Muscle layer of duodenum (tissue), 2 donors: ENCODE measurements around the gene CDKL4.
"Not testable (repeated sequence)": the region's sequence is repeated elsewhere in the genome, so short reads cannot be mapped to it uniquely, and the experiment has no call there.

Experiments
- H3K27ac ChIP-seq: one replicate; pipeline ENCODE4 v1.7.0; 2013; ENCODE audit warnings: mild to moderate bottlenecking, low read length
- H3K27me3 ChIP-seq: one replicate; pipeline ENCODE4 v1.7.0; 2013; ENCODE audit warnings: low read depth, mild to moderate bottlenecking, control low read depth, low read length
- H3K36me3 ChIP-seq, 2 donors: one replicate each; pipeline ENCODE4 v1.7.0; 2013; ENCODE audit warnings: low read length in 2 of 2, control low read depth in 1 of 2, mild to moderate bottlenecking in 1 of 2; ENCODE audit not compliant: insufficient read depth in 2 of 2, control insufficient read depth in 1 of 2
- H3K4me1 ChIP-seq, 2 donors: one replicate each; pipeline ENCODE4 v1.7.0; 2013; ENCODE audit warnings: low read length in 2 of 2, mild to moderate bottlenecking in 2 of 2, control low read depth in 1 of 2, moderate library complexity in 1 of 2; ENCODE audit not compliant: insufficient read depth in 2 of 2, control insufficient read depth in 1 of 2
- H3K4me3 ChIP-seq, 2 donors: one replicate each; pipeline ENCODE4 v1.7.0; 2013; ENCODE audit warnings: low read length in 2 of 2, low read depth in 1 of 2, mild to moderate bottlenecking in 1 of 2
- H3K9me3 ChIP-seq, 2 donors: one replicate each; pipeline ENCODE4 v1.7.0; 2013; ENCODE audit warnings: low read length in 2 of 2, control low read depth in 1 of 2, mild to moderate bottlenecking in 1 of 2; ENCODE audit not compliant: control insufficient read depth in 1 of 2
- donor health status: healthy.

The CDKL4 gene

GRCh38 chr2:39175026-39175812 is 68.6 kb downstream of the CDKL4 start:
- H3K27ac ChIP-seq: no peak overlapping the region
- H3K27me3 ChIP-seq: no peaks in the 10 kb centered on the region
- no peak overlapping the region for H3K4me3 ChIP-seq
- no peaks in the 10 kb centered on the region for H3K9me3 ChIP-seq
- H3K4me1 ChIP-seq: no peaks in the 10 kb centered on the region
- no peaks in the 10 kb centered on the region for H3K36me3 ChIP-seq

GRCh38 chr2:39174022-39174421 is 69.7 kb downstream of the CDKL4 start:
- H3K27ac ChIP-seq: no peak overlapping the region
- no peak overlapping the region for H3K4me3 ChIP-seq
- H3K36me3 ChIP-seq: no peaks in the 10 kb centered on the region
- no peaks in the 10 kb centered on the region for H3K27me3 ChIP-seq
- no peaks in the 10 kb centered on the region for H3K9me3 ChIP-seq
- no peaks in the 10 kb centered on the region for H3K4me1 ChIP-seq

- not testable (repeated sequence) for H3K4me3 ChIP-seq, H3K27me3 ChIP-seq, H3K9me3 ChIP-seq, H3K4me1 ChIP-seq, H3K27ac ChIP-seq, H3K36me3 ChIP-seq
Measured at GRCh38 chr2:39172047-39172706, 71.6 kb downstream of the CDKL4 start.

GRCh38 chr2:39171621-39172020 is 72.1 kb downstream of the CDKL4 start:
- Histone ChIP-seq H3K27me3 (no peaks in the 10 kb centered on the region), H3K27ac (no peak overlapping the region), H3K4me3 (no peak overlapping the region), H3K9me3 (no peaks in the 10 kb centered on the region), H3K4me1 (no peaks in the 10 kb centered on the region), H3K36me3 (no peaks in the 10 kb centered on the region)

GRCh38 chr2:39164089-39164488 is 79.7 kb downstream of the CDKL4 start:
- Histone ChIP-seq H3K27me3 (no peaks in the 10 kb centered on the region), H3K36me3 (no peaks in the 10 kb centered on the region), H3K27ac (no peak overlapping the region), H3K4me1 (peaks cover 0 to 8% of the 10 kb centered on the region in 2 donors), H3K9me3 (no peaks in the 10 kb centered on the region), H3K4me3 (no peak overlapping the region)

- H3K9me3 ChIP-seq: no peaks in the 10 kb centered on the region
- H3K4me3 ChIP-seq: peak overlapping the region in 1 of 2 donors; percentile 21
- H3K36me3 ChIP-seq: no peaks in the 10 kb centered on the region
- H3K27me3 ChIP-seq: no peaks in the 10 kb centered on the region
- peaks cover 0 to 8% of the 10 kb centered on the region in 2 donors for H3K4me1 ChIP-seq
- peak overlapping the region; percentile 8 for H3K27ac ChIP-seq
Measured at GRCh38 chr2:39160982-39161381, 82.8 kb downstream of the CDKL4 start.

GRCh38 chr2:39159283-39159682 is 84.5 kb downstream of the CDKL4 start:
- Histone ChIP-seq H3K27me3 (no peaks in the 10 kb centered on the region), H3K4me3 (no peak overlapping the region), H3K4me1 (peaks cover 0 to 8% of the 10 kb centered on the region in 2 donors), H3K27ac (no peak overlapping the region), H3K36me3 (no peaks in the 10 kb centered on the region), H3K9me3 (no peaks in the 10 kb centered on the region)

GRCh38 chr2:39158351-39158750 is 85.4 kb downstream of the CDKL4 start:
- peaks cover 0 to 8% of the 10 kb centered on the region in 2 donors for H3K4me1 ChIP-seq
- H3K9me3 ChIP-seq: no peaks in the 10 kb centered on the region
- H3K27ac ChIP-seq: no peak overlapping the region
- no peak overlapping the region for H3K4me3 ChIP-seq
- H3K36me3 ChIP-seq: no peaks in the 10 kb centered on the region
- H3K27me3 ChIP-seq: no peaks in the 10 kb centered on the region

- Histone ChIP-seq H3K4me3 (no peak overlapping the region), H3K27me3 (no peaks in the 10 kb centered on the region), H3K27ac (no peak overlapping the region), H3K36me3 (no peaks in the 10 kb centered on the region), H3K4me1 (peaks cover 0 to 8% of the 10 kb centered on the region in 2 donors), H3K9me3 (no peaks in the 10 kb centered on the region)
Measured at GRCh38 chr2:39156846-39157245, 86.9 kb downstream of the CDKL4 start.

GRCh38 chr2:39156107-39156506 is 87.7 kb downstream of the CDKL4 start:
- Histone ChIP-seq H3K36me3 (no peaks in the 10 kb centered on the region), H3K9me3 (no peaks in the 10 kb centered on the region), H3K27me3 (no peaks in the 10 kb centered on the region), H3K27ac (no peak overlapping the region), H3K4me1 (peaks cover 0 to 4% of the 10 kb centered on the region in 2 donors), H3K4me3 (no peak overlapping the region)

- not testable (repeated sequence) for H3K36me3 ChIP-seq, H3K27me3 ChIP-seq, H3K27ac ChIP-seq, H3K4me1 ChIP-seq, H3K4me3 ChIP-seq, H3K9me3 ChIP-seq
Measured at GRCh38 chr2:39155573-39155972, 88.2 kb downstream of the CDKL4 start.
